Uterus (tissue), 4 donors: ENCODE data around the gene SLC25A34. TPM values are rescaled to one million over a fixed set of nuclear protein-coding genes. Genes with fewer than 3 reads are reported as not detected.

Experiments
- DNase-seq, 2 donors: peaks; one replicate each; pipeline ENCODE4 v3.0.0-alpha.2; 2019 to 2020
- H3K27ac ChIP-seq, 2 donors: fragments of 200-600 bp; sonication (generic); 1 replicate in 1 of 2; 2 replicates in 1 of 2; pipeline ENCODE4 v1.5.1; 2016 to 2018
- H3K27me3 ChIP-seq, 2 donors: fragments of 200-600 bp; sonication (generic); one replicate each; pipeline ENCODE4 v1.5.1; 2018 to 2019; ENCODE audit warnings: control low read depth in 1 of 2
- H3K36me3 ChIP-seq, 2 donors: fragments of 200-600 bp; sonication (generic); one replicate each; pipeline ENCODE4 v1.5.1; 2019; ENCODE audit warnings: control low read depth in 1 of 2
- H3K4me1 ChIP-seq, 2 donors: fragments of 200-600 bp; sonication (generic); one replicate each; pipeline ENCODE4 v1.5.1; 2018 to 2019; ENCODE audit warnings: control low read depth in 1 of 2
- H3K4me3 ChIP-seq, 2 donors: fragments of 200-600 bp; sonication (generic); 1 replicate in 1 of 2; 2 replicates in 1 of 2; pipeline ENCODE4 v1.5.1; 2018 to 2019; ENCODE audit warnings: mild to moderate bottlenecking in 1 of 2
- H3K9me3 ChIP-seq, 2 donors: fragments of 200-600 bp; sonication (generic); one replicate each; pipeline ENCODE4 v1.5.1; 2019; ENCODE audit warnings: control low read depth in 1 of 2
- POLR2A ChIP-seq, 2 donors: fragments of 450-650 bp; IDR thresholded peaks; one replicate each; pipeline ENCODE4 v1.6.1; 2016; ENCODE audit warnings: antibody characterized with exemption in 2 of 2, mild to moderate bottlenecking in 1 of 2, moderate library complexity in 1 of 2
- intact Hi-C: fragments of 100-400 bp; cut with DNase I; formaldehyde crosslinking; loops from one replicate; pipeline ENCODE4 v1.15.1; 2023; ENCODE audit warnings: low total_unique reads
- total RNA-seq, 4 donors: library from RNA; depleted of rRNA in 3 of 4; stranded (reverse); fragments of >200 nt in 3 of 4; gene quantifications; one replicate each; pipeline versions ENCODE4 v1.1.0 to v1.2.4, GENCODE V29; 2014 to 2023
- TF ChIP-seq, protein P1 (sequence below), 4 experiments: fragments of 200-600 bp in 2 of 4; fragments of 450-650 bp in 2 of 4; sonication (generic) in 2 of 4; IDR thresholded peaks; one replicate each; pipeline ENCODE4 v1.5.1; 2016 to 2019; ENCODE audit warnings: antibody characterized with exemption in 4 of 4, mild to moderate bottlenecking in 2 of 4, moderate library complexity in 1 of 4
- donor health status: DM: yes; HTN: yes; CAD: no.

Gene SLC25A34
- total RNA-seq, 4 donors from 2014 or later, result 0.29 to 2.1 (median 1.6) TPM; not detected in 1

DNA sequence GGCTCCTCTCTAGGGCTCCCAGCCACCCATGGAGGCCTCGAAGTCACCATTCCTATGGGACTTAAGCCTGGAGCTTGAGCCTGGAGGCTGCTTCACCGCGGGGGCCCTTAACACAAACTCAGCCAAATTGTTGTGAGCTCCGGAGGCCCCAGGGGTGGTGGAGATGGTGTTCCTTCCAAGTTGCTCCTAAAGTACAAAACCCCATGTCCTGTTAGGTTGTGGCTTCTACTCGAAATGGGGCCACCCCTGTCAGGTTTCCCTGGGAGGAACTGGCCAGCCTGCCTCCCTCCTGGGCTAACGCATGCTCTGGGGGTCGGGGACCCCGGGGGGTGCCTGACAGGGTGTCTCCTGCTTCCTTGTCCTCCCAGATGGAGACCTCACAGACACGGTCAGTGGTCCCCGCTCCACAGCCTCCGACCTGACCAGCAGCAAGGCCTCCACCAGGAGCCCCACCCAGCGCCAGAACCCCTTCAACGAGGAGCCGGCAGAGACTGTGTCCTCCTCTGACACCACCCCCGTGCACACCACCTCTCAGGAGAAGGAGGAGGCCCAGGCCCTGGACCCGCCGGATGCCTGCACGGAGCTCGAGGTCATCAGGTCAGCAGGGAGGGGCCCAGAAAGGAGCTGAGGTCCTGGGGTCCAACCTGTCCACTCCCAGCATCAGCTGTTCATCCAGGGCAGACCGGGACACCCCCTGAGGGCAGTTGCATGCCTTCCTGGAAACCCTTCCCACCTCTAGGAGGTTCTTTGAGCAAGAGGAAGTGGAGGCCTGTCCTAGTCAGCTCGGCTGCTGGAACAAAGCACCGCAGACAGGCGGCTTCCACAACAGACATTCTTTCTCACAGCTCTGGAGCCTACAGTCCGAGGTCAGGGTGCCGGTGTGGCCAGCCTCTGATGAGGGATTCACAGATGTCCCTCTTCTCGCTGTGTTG, 10.8 kb upstream of the SLC25A34 start:
- H3K36me3 ChIP-seq, result no peaks in the 10 kb centered on the region
- H3K27me3 ChIP-seq, result no peaks in the 10 kb centered on the region
- no peak for TF ChIP-seq POLR2A (IDR thresholded peaks at IDR 0.05)
- TF ChIP-seq, protein P1, sequence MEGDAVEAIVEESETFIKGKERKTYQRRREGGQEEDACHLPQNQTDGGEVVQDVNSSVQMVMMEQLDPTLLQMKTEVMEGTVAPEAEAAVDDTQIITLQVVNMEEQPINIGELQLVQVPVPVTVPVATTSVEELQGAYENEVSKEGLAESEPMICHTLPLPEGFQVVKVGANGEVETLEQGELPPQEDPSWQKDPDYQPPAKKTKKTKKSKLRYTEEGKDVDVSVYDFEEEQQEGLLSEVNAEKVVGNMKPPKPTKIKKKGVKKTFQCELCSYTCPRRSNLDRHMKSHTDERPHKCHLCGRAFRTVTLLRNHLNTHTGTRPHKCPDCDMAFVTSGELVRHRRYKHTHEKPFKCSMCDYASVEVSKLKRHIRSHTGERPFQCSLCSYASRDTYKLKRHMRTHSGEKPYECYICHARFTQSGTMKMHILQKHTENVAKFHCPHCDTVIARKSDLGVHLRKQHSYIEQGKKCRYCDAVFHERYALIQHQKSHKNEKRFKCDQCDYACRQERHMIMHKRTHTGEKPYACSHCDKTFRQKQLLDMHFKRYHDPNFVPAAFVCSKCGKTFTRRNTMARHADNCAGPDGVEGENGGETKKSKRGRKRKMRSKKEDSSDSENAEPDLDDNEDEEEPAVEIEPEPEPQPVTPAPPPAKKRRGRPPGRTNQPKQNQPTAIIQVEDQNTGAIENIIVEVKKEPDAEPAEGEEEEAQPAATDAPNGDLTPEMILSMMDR (IDR thresholded peaks at IDR 0.05), result no peak
- no peak overlapping the region for H3K27ac ChIP-seq
- no peak overlapping the region for H3K4me3 ChIP-seq
- no peak for DNase-seq
- H3K9me3 ChIP-seq, result no peaks in the 10 kb centered on the region
- H3K4me1 ChIP-seq, result no peaks in the 10 kb centered on the region
- intact Hi-C loops, result no loop called here

DNA sequence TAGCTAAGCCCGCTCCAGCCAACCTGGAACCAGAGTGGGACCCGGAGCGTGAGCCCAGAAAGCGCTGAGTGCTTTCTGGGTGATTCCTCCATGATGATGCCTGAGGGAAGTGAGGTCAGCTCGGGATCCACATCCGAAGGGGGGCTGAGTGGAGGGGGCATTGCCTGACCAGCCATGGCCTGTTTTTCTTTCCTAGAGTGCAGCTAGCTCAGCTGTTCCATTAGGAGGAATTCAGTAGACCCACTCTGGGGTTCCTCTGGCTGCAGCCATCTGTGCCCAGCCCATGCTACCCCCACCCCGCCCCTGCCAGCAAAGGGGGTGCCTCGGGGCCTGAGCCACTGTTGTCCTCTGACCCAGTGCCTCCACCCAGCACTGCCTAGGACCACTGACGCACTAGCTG, 9.6 kb upstream of the SLC25A34 start:
- Histone ChIP-seq H3K27ac (no peak overlapping the region), H3K36me3 (no peaks in the 10 kb centered on the region), H3K4me3 (no peak overlapping the region), H3K4me1 (no peaks in the 10 kb centered on the region), H3K9me3 (no peaks in the 10 kb centered on the region), H3K27me3 (no peaks in the 10 kb centered on the region)
- TF ChIP-seq, protein P1 (IDR thresholded peaks at IDR 0.05), result no peak
- TF ChIP-seq POLR2A (IDR thresholded peaks at IDR 0.05), result no peak
- no peak for DNase-seq
- intact Hi-C loops, result no loop called here

DNA sequence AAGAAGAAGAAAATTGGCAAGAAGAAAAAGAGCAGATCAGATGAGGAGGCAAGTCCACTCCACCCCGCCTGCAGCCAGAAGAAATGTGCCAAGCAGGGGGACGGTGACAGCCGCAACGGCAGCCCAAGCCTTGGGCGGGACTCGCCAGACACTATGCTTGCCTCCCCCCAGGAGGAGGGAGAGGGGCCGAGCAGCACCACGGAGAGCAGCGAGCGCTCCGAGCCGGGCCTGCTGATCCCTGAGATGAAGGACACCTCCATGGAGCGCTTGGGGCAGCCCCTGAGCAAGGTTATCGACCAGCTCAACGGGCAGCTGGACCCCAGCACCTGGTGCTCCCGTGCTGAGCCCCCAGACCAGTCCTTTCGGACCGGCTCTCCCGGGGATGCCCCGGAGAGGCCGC, 9.0 kb upstream of the SLC25A34 start:
- DNase-seq, result no peak
- Histone ChIP-seq H3K27me3 (no peaks in the 10 kb centered on the region), H3K9me3 (no peaks in the 10 kb centered on the region), H3K27ac (no peak overlapping the region), H3K4me1 (no peaks in the 10 kb centered on the region), H3K4me3 (no peak overlapping the region), H3K36me3 (no peaks in the 10 kb centered on the region)
- intact Hi-C loops, result no loop called here
- TF ChIP-seq, protein P1 (IDR thresholded peaks at IDR 0.05), result no peak
- no peak for TF ChIP-seq POLR2A (IDR thresholded peaks at IDR 0.05)

DNA sequence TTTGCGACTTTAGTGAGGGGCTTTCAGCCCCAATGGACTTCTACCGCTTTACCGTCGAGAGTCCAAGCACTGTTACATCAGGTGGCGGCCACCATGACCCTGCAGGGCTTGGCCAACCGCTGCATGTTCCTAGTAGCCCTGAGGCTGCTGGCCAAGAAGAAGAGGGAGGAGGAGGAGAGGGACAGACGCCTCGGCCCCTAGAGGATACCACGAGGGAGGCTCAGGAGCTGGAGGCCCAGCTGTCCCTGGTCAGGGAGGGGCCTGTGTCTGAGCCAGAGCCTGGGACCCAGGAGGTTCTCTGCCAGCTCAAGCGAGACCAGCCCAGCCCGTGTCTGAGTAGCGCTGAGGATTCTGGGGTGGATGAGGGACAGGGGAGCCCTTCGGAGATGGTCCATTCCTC, 8.6 kb upstream of the SLC25A34 start:
- intact Hi-C loops, result no loop called here
- Histone ChIP-seq H3K27me3 (no peaks in the 10 kb centered on the region), H3K4me1 (no peaks in the 10 kb centered on the region), H3K9me3 (no peaks in the 10 kb centered on the region), H3K4me3 (no peak overlapping the region), H3K27ac (no peak overlapping the region), H3K36me3 (no peaks in the 10 kb centered on the region)
- TF ChIP-seq, protein P1 (IDR thresholded peaks at IDR 0.05), result no peak
- no peak for TF ChIP-seq POLR2A (IDR thresholded peaks at IDR 0.05)
- no peak for DNase-seq

DNA sequence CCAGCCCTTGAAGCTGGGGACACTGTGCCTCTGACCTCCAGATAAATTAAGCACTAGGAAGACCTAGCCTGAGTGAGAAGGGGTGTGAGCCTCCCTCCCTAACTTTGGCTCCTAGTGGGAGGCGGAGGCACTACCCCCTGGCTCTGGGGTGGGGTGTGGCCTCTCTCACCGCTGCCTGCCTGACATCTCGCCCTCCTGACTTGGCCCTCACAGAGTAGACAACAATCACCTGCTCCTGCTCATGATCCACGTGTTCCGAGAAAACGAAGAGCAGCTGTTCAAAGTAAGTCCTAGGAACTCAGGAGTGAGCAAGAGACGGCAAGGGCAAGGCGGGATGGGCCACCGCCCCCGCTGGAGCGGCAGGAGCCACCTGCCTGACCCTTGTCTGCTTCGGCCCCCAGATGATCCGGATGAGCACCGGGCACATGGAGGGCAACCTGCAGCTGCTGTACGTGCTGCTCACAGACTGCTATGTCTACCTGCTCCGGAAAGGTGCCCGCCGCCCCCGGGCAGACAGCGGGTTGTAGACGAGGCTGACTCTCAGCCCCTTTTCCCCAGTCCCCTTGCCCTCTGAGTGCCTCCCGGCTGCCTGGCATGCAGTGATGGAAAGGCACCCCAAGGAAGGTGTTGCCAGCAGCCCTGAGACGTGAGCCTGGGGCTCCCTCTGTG, 8.1 kb upstream of the SLC25A34 start:
- TF ChIP-seq, protein P1 (IDR thresholded peaks at IDR 0.05), result no peak
- TF ChIP-seq POLR2A (IDR thresholded peaks at IDR 0.05), result no peak
- no peak for DNase-seq
- Histone ChIP-seq H3K27ac (no peak overlapping the region), H3K4me3 (no peak overlapping the region), H3K36me3 (no peaks in the 10 kb centered on the region), H3K27me3 (no peaks in the 10 kb centered on the region), H3K4me1 (no peaks in the 10 kb centered on the region), H3K9me3 (no peaks in the 10 kb centered on the region)
- intact Hi-C loops, result no loop called here
